NOMO-1 (cell line): ENCODE data around the gene STK32B.

Experiments
- DNase-seq, 2 experiments: peaks; one replicate each; lab custom pipeline; 2025; ENCODE audit not compliant: unreplicated experiment in 2 of 2; lab: John Stamatoyannopoulos, UW

STK32B gene

DNA sequence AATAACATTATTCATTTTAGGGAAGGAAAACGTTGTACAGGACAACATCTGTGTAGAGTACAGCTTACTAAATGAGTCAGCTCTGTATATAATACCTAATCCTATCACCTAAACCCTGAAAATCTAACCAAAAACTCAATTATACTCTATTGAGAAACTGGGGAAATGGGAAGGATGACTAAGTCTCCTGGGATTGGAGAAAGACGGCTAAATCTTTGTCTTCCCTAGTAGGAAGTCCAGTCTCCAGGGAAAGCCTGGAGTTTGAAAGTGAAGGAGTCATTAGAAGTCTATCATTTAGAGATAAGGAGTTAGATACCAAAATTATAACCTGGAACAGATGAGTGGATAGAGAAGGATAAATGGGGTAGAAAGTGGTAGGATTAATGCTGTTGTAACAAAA lies 286.5 kb downstream of the STK32B start:
- DNase-seq, result no peak

DNA sequence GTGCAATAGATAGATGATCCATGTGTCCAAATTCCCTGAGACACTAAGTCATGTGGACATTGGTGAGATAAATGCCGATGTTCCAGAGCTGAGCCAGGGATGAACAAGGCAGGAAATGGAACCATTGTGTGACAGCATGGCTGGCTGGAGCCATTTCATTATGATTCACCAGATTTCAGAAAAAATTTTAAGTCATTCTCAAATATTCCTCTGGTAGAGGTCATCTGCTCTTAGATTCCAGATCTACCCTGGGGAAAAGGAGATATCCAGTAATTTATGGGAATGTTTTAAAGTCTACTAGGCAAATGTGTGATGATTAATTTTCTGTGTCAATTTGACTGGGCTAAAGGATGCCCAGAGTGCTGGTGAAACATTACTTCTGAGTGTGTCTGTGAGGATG lies 287.3 kb downstream of the STK32B start:
- DNase-seq, result no peak

DNA sequence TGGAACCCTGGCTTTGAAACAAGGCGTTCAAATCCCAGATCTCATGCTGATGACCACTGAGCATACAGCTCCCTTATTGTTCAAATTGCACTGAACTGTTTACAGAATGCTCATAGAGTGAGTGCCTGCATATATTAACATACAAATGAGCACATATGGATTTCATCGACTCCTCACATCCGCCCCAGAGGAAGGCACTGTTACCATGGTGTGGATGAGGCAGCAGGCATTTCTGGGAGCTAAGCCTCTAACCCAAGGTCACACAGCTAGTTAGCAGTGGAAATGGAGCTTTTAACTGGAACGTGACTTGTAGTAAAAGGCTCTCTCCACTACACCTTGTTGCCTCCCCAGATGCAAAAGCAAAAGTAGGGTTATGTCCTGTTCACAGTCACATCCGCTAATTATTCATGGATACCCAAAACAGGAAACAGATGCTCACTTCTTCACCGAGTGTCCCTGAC lies 289.7 kb downstream of the STK32B start:
- no peak for DNase-seq

DNA sequence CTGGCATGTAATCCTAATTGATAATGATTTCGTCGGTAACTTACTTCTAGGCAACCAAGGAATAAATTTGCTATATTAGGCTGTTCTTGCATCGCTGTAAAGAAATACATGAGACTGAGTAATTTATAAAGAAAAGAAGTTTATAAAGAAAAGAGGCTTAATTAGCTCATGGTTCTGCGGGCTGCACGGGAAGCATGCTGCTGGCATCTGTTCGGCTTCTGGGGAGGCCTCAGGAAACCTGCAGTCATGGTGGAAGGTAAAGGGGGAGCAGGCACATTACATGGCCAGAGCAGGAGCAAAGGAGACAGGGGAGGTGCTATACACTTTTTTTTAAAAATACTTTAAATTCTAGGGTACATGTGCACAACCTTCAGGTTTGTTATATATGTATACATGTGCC lies 290.2 kb downstream of the STK32B start:
- DNase-seq, result no peak

DNA sequence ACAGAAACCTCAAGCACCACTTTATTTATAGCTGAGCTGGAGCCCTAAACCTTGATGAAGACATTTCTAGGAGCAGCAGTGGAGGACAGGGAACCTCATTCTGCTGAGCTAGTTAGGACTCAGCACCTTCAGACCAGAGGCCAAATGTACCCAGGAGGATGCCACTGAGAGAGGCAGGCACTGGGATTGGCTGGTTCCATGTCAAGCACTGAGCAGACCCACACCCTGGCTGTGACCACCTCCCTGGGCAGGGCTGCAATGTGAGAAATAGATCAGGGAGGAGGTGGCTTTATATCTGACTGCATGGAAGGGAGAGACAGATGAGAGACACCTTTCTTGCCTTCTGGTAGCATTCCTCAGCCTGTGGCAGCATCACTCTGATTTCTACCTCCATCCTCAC lies 304.6 kb downstream of the STK32B start:
- no peak for DNase-seq

DNA sequence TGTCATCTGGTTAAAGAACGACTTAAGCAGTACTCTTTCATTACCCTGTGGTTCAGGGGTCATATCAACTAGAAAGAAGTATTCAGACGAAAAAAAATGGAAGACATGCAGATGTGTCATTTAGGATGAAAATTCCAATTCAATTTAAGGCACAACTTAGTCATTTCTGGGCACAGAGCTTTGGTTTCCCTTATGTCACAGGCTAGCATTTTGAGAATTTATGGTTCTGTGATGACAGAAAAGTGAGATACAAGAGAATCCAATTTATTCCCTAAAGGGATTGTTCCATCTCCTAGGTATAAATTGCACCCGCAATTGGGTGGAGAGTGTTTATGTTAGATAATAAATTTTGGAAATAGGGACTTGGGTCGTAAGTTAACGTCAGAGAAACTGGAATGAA lies 306.6 kb downstream of the STK32B start:
- DNase-seq, result no peak

DNA sequence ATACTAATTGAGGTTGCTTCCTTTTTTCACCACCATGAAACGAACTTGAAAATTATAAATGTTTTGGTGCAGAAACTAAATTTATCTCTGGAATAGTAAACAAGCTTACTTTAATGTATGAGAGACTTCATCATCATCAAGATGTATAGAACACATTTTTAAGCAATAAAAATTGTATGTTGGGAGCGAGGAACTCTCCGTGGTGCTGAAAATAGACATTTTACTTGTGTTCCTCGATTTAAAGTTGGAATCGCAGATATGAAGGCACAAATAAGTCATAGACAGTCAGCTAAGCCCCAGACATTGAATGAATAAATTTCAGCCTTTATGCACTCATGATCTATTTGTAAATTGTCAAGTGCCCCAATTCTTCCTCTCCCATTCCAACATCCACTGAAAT lies 310.7 kb downstream of the STK32B start:
- no peak for DNase-seq

DNA sequence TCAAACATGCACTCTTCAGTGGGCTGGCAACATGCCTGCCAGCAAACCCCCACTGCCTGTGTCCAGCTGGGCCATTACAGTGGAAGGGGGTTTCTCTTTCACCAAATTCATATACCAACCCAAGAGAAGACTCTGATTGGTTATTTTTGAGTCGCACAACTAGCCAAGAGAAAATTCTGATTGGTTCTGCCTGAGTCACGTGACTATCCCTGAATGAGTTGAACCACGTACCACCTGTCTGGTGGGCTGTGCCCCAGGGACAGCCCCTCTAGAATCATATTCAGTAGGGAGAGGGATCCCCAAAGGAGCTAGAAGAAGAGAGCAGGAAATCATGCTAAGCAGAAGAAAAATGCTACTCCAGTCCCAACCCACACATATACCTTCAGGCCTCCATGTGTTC lies 313.1 kb downstream of the STK32B start:
- no peak for DNase-seq

DNA sequence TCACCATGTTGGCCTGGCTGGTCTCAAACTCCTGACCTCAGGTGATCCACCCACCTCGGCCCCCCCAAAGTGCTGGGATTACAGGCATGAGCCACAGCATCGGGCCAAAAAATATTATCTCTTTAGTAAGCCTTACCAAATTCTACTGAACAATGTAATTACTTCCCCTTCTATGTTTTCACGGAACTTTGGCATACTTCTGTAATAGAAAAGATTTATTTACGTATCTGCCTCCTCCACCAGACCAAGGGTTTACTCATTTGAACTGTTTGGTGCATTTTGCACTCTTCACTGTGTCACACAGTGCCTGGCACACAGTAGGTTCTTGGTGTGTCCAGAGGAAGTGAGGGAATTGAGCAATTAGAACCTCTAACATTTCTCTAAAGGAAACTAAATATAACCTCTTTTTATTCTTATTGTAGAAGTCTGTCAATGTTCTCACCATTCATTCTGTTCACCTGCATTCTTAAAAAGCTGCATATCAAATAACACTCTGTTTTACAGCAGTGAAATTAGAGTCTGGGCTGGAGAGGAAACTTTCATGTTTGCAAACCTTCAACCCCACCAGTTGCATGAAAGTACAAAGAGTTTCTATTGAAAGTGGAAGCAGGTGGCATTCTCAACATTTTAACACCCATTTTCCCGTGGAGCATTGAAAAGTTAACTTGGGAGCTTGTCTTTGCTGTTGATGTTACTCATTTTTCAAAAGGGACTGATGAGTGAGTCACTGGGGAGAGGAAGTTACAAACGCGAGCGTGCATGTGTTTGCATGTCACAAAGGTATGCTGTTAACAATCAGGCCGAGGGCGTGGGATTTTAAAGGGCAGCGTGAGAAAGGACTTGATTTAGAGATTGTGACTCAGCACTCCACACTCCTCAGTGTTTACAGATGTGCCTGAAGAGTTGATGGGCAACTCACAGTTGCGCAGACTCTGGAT lies 314.1 kb downstream of the STK32B start:
- DNase-seq, result no peak

DNA sequence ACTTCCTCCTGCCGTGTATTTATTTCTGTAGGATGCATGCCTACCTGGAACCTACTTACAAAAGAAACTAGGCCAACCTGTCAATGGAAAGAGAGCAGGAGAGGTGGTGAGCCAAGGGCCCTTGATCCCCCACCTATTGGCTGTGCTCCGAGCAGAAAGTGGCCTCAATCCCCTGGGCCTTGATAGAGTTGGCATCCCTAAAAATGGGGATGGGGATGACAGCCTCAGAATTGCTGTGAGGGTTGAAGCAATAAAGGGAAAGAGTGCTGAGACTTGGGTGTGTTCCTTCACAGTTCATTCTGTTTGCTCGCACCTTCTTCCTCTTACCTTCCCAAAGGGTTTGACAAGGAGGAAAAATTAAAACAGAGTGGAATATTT lies 314.7 kb downstream of the STK32B start:
- no peak for DNase-seq

DNA sequence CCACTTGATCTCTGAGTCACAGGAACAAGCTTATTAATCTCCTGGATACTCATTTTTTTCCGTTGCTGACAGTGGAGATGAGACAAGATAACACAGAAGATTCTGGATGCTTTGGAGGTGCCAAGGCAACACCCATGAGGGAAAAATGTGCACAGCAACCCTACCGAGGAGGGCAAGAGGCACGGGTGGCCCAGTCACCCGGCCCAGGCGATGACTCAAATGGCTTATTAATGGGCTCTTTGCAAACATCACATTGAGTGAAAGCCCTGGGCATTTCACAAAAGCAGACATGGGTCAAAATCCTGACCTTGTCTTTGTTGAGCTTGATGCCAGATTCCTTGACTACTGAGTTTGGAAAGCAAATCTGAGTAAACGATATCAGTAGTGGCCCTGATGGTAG lies 315.1 kb downstream of the STK32B start:
- no peak for DNase-seq

DNA sequence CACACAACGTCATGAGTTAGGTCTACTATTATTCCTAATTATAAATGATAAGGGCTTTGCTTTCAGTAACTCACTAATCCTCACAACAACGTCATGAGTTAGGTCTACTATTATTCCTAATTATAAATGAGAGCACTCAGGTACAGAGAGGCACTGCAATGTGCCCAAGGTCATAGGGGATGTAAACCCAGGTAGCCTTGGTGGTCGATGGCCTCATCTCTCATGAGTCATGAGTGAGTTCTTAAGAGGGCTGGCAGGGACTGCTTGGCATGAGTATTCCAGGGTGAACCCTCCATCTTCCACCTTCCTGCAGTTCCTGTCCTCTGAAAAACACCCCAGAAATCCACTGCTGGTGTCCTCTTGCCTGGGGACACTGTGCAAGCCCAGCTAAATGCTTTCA lies 317.1 kb downstream of the STK32B start:
- no peak for DNase-seq

DNA sequence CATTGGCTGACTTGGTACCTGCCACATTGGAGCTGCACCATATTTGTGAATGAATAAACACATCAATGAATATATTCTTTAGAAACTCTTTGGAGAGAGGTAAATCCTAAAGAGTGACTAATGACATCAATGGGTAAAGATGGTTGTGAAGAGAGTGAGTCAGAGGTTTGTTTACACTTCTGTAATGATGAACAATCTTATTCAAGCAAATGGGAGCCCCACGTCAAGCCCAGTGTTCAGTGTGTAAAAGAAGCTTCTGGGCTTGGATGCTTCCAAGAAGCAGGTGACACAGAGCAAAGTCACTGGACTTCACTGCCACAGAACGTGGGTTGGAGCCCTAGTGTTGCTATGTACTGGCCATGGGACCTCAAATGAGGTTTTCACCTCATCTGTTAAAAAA lies 319.0 kb downstream of the STK32B start:
- DNase-seq, result no peak

DNA sequence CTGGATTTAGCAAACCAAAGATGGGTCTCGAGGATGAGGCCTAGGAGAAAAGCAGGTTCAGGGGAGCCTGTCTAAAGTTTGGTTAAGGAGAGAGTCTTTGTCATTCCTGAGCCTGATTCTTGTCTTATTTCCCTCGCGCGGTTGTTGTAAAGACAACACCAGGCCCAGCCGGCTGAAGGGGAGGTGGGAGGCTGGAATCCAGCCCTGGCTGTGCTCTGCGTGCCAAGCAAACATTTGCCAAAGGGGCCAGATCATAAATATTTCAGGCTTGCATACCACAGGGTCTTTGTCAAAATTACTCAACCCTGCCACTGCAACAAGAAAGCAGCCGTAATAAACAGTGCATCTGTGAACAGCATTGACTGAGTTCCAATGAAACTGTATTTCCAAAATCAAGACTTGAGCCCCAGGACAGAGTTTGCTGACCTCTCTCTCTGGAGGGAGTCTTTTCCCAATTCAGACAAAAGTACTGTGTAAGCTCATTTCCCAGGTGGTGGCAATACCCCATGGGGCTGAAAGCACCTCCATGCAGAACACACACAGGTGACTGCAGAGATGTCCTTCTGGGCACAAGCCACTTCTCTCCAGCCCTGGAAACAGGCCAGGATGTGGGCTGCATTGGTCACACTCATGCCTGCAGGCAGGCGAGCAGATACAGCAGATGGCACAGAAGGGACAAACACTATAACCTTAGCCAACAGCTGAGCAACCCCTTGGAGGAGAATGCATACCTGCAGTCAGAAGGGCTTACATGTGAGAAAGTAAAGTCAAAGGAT lies 320.3 kb downstream of the STK32B start:
- no peak for DNase-seq

DNA sequence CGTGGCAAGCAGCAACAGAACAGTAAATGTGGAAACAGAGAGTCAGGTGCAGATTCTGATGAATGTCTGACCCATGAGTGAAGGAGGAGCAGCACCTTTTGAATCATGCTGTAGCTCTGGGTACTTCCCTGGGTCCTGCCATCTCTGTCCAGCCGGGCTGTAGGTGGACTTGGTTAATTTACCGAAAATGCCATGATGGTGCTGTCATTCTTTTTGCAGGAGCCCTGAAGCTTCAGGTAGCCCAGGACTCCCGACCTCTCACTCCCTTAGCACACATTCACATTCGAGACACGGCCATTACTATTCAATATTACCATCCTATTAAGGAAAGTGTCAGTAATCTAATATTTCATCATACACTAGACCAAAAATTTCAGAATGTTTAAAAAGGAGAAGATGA lies 320.9 kb downstream of the STK32B start:
- DNase-seq, result no peak

DNA sequence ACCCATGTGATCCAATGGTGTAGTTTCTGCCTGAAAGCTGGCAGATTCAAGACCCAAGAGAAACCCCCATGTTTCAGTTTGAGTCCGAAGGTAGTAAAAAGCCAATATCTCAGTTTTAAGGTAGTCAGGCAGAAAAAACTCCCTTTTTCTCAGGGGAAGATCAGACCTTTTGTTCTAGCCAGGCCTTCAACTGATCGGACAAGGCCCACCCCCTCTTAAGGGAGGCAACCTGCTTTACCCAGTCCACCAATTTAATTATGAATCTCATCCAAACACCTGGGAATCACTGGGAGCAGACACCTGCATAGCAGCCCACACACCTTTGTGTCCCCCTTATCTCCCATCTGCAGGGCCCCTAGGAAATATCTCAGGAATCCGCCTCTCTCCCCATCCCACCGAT lies 322.0 kb downstream of the STK32B start:
- no peak for DNase-seq

DNA sequence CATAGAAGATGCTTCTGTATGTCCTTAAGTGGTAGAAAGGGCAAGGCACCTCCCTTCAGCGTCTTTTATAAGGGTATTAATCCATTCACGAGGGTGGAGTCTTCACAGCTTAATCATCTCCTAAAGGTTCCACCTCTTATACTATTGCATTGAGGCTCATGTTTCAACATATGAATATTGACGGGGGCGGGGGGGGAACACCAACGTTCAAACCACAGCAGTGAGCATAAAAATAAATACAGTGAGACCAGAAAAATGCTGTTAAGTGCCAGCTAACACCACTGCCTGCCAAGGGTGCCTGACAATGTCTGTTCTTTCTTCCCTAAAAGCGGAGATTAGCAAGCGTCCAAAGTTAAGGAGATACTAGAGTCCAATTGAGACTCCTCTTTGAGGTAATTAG lies 323.3 kb downstream of the STK32B start:
- no peak for DNase-seq

DNA sequence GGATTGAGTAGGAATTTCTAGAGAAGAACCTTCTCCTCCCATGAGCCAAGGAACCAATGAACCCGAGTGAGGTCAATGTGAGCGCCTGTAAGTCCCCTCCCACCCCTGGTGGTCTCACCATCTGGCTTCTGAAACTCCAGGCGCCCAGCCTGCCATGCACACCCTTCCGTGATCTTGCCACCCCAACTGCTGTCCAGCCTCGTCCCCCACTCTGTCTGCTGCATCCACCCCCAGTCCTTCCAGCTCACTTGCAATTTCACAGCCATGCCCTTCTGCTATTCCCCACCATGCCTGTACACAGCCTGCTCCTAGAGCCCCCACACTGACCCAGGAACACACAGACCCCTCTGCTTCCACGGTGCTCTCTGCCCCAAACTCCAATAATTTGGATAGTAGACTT lies 323.7 kb downstream of the STK32B start:
- DNase-seq, result no peak

DNA sequence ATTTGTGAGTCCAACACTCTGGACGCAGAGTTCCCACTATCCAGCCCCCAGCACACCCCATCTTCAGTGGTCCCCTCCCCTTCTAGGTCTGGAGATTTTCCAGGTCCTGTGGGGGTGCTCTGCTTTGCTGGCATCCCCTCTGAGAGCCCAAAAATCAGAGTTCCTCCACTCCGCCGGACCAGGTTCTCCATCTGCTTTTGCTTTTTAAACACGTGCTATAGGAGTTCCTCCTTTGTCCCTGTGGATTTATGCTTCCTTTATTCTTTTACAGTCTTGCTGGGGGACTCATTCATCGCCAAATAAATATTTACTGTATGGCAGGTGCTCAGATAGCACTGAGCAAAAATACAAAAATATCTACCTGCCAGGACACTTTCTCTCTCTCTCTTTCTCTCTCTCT lies 324.7 kb downstream of the STK32B start:
- no peak for DNase-seq

DNA sequence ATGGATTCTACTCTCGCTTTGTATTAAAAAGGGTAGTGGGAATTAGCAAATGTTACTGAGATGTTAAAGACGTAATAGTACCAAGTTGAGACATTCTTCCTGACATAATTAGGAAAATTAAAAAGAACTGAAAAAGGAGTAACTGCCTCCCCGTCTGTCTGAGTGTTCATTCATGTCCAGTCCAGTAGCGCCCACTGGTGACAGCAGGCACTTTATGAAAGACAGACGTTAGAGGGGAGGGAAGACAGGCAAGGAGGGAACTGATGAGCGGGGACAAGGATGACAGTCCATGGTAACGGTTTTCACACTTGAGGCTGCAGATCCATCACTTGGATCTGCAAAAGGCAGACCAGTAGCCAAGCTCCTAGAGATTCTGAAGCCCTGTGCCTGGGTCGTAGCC lies 326.7 kb downstream of the STK32B start:
- DNase-seq, result no peak

DNA sequence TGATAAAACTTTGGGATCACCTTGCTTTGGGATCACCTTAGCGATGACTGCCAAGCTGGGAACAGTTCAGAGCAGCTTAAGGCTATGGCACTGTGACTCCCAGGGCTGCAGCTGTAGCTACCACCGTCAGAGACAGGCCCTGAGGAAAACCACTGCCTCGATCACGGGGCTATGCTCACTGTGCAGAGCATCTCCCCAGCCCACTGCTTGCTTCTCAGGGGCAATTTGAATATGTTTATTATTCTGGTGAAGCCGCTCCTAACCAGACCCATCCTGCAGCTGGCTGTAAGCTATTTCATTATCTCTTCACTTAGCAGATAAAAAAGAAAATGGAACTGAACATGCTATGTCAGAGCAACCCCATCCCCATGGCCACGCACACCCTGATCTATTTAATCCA lies 328.6 kb downstream of the STK32B start:
- DNase-seq, result no peak

DNA sequence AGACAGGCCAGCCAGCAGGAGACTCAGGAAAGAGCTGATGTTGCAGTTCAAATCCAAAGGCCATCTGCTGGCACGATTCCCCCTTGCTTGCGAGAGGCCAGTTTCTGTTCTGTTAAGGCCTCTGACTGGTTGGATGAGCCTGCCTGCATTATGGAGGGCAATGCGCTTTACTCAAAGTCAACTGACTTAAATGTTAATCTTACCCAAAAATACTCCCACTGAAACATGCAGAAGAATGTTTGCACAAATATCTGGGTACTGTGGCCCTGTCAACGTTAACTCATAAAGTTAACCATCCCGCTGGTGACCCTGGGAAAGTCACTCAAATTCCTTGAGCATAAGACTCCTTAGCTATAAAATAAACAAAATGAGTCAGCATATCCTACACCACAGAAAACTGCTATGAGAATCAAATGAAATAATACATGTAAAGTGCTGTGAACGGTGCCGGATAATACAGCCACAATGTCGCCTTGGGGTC lies 330.7 kb downstream of the STK32B start:
- DNase-seq, result no peak
